ENCODE data around the gene LRRC3. TPM values are rescaled to one million over a fixed set of nuclear protein-coding genes. Genes with fewer than 3 reads are reported as not detected.
A peak's percentile ranks its signal among the peaks of the same experiment; 100 is the strongest.

LRRC3 gene
- total and polyA plus RNA-seq, 2 donors (not counting 3 experiments of a cell fraction or from before 2014, with no cell fraction given): 4.8 to 4.9 TPM

DNA sequence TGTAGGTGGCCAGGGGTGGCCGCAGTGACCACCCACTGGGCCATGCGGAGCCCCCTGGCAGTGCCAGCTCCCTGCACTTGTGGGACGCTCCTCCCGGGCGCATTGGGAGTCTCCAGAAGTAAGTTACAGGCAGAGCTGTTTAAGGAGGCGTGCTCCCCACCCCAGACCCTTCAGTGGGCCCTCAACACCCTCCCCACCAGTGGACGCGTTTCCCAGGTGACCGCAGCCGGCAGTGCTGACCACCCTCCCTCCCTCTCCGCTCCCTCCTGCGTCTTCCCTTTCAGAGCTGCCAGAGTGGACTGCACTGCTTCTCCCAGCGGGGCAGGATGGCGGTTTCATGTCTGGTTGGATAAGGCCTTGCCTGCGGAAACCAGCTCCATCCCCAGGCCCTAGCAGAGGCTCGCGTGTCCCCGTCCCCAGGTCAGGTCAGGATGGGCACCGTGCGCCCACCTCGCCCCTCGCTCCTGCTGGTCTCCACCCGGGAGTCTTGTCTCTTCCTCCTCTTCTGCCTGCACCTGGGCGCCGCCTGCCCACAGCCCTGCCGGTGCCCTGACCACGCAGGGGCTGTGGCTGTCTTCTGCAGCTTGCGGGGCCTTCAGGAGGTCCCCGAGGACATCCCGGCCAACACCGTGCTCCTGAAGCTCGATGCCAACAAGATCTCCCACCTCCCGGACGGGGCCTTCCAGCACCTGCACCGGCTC is 1.1 kb downstream of the LRRC3 start:
- Histone ChIP-seq H3K9ac (replicated peaks; ENCODE audit: extremely low read depth, insufficient read depth, low read length) (no peak overlapping the region), H3K9me1 (replicated peaks; ENCODE audit: control insufficient read depth, extremely low read depth, insufficient read depth, low read length) (no peaks in the 10 kb centered on the region), H3K27me3 (ENCODE audit: control insufficient read depth in 2 of 2, insufficient read depth in 2 of 2, low read length in 2 of 2) (peaks cover 0 to 3% of the 10 kb centered on the region in 2 experiments), H3K27ac (ENCODE audit: insufficient read depth, low read depth, low read length) (no peak overlapping the region), H3K9me3 (replicated peaks; ENCODE audit: control insufficient read depth, insufficient read depth, low read length) (no peaks in the 10 kb centered on the region), H2AFZ (ENCODE audit: low read depth, low read length) (peak overlapping the region; percentile 84), H3K4me1 (ENCODE audit: control insufficient read depth, extremely low read depth, insufficient read depth, low read length) (no peaks in the 10 kb centered on the region), H3K4me3 (replicated peaks in 1 of 3; ENCODE audit: insufficient read depth in 1 of 3, low read depth in 1 of 3, low read length in 3 of 3) (peak overlapping the region in 2 of 3 experiments; percentile 62 to 64), H3K79me2 (ENCODE audit: control insufficient read depth, insufficient read depth, low read length) (no peaks in the 10 kb centered on the region), H4K20me1 (replicated peaks; ENCODE audit: control insufficient read depth, extremely low read depth, insufficient read depth, low read length) (no peaks in the 10 kb centered on the region), H3K4me2 (ENCODE audit: insufficient read depth, low read length) (peak overlapping the region; percentile 53), H3K36me3 (ENCODE audit: control insufficient read depth in 2 of 2, extremely low read depth in 1 of 2, insufficient read depth in 2 of 2, low read length in 2 of 2) (no peaks in the 10 kb centered on the region)
- TF ChIP-seq, protein P1, sequence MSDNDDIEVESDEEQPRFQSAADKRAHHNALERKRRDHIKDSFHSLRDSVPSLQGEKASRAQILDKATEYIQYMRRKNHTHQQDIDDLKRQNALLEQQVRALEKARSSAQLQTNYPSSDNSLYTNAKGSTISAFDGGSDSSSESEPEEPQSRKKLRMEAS (IDR thresholded peaks at IDR 0.05; ENCODE audit: insufficient read depth, insufficient read length): no peak
- TF ChIP-seq EZH2 (IDR thresholded peaks at IDR 0.05; ENCODE audit: borderline replicate concordance, low read depth, low read length, severe bottlenecking): no peak
- no peak for TF ChIP-seq MYC (IDR thresholded peaks at IDR 0.05; ENCODE audit: low read depth, low read length)
- TF ChIP-seq FOS (IDR thresholded peaks at IDR 0.05; ENCODE audit: borderline replicate concordance, insufficient read depth, low read length): no peak
- TF ChIP-seq, protein P2, sequence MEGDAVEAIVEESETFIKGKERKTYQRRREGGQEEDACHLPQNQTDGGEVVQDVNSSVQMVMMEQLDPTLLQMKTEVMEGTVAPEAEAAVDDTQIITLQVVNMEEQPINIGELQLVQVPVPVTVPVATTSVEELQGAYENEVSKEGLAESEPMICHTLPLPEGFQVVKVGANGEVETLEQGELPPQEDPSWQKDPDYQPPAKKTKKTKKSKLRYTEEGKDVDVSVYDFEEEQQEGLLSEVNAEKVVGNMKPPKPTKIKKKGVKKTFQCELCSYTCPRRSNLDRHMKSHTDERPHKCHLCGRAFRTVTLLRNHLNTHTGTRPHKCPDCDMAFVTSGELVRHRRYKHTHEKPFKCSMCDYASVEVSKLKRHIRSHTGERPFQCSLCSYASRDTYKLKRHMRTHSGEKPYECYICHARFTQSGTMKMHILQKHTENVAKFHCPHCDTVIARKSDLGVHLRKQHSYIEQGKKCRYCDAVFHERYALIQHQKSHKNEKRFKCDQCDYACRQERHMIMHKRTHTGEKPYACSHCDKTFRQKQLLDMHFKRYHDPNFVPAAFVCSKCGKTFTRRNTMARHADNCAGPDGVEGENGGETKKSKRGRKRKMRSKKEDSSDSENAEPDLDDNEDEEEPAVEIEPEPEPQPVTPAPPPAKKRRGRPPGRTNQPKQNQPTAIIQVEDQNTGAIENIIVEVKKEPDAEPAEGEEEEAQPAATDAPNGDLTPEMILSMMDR (IDR thresholded peaks at IDR 0.05; ENCODE audit: extremely low read depth in 1 of 2, insufficient read depth in 1 of 2, low read depth in 1 of 2, low read length in 2 of 2): no peak
- TF ChIP-seq POLR2A (IDR thresholded peaks at IDR 0.05; ENCODE audit: low read depth, low read length): no peak
- no peak for TF ChIP-seq POLR2AphosphoS5 (IDR thresholded peaks at IDR 0.05; ENCODE audit: insufficient read depth, low read depth, low read length)
- TF ChIP-seq JUN (IDR thresholded peaks at IDR 0.05; ENCODE audit: borderline replicate concordance, insufficient read depth, insufficient read length, low read depth): no peak
- TF ChIP-seq GATA2 (IDR thresholded peaks at IDR 0.05; ENCODE audit: insufficient read depth, insufficient read length, low read depth, low read length): no peak
- dilution Hi-C loops (cut with MboI; ENCODE audit: extremely low pct_ligation_motif_present, low sequenced_read_pairs): no loop called here
- intact Hi-C loops (cut with micrococcal nuclease): loop anchor here (10.0 kb wide), 1 partner anchor 112 kb away; no protein-coding TSS in a partner anchor
- BruUV-seq (replicated peaks): no TSS peak
- FAIRE-seq (no peak), DNase-seq (ENCODE audit: low read depth, low spot score) (peak; percentile 5)
- POLR2A ChIA-PET: no interaction called here
- CTCF ChIA-PET: interaction anchor here (1.0 kb wide), 2 partner anchors 24 to 337 kb away, joined by 3 read pairs; no protein-coding TSS in a partner anchor

Data from endothelial cell of umbilical vein (primary cell).